GM18861 (cell line): ENCODE data around the gene FAM221A.
"Not testable (repeated sequence)": the region's sequence is repeated elsewhere in the genome, so short reads cannot be mapped to it uniquely, and the experiment has no call there.

ENCODE experiments used
- ATAC-seq: cut with Tn5 transposase; IDR thresholded peaks from one replicate; pipeline ENCODE4 v1.9.1; 2021; ENCODE audit not compliant: unreplicated experiment

Gene FAM221A

GRCh38 chr7:23679898-23680413 is at the start of gene FAM221A:
FAM221A (plus strand) TSS chr7:23680199; CDS start chr7:23680219, 20 bp downstream.
- ATAC-seq = peak; percentile 94

DNA sequence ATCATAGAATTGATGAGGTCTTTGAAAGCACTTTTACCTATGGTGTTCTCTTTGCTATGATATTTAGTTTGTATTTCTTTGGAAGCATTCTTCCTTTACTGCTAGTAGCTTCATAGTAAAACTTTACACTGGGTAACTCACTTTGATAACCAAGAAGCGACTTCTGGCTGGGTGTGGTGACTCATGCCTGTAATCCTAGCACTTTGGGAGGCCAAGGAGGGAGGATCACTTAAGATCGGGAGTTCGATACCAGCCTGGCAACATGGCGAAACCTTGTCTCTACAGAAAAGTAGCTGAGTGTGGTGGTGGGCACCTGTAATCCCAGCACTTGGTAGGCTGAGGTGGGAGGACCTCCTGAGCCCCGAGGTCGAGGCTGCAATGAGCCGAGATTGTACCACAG is 46.6 kb upstream of the FAM221A start:
- no peak for ATAC-seq

- no peak for ATAC-seq
Measured at GRCh38 chr7:23645822-23646221, 34.2 kb upstream of the FAM221A start.

DNA sequence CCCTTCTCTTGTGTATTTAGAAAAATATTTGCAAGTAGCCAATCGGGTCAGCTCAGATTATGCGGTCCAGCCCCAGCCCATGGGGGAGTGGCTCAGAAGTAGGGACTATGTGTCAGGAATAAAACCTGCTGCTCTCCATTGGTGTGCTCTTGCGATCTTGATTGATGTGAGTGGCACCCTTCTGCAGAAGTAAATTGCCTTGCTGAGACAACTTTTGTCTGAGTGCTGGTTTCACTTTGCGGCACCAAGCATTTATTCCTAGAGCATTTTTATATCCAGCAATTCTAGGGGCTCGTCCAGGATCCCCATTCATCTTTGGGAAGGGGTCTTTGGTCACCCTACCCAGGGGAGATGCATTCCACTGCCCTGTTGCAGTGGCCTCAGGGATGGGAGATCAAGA is 26.1 kb upstream of the FAM221A start:
- no peak for ATAC-seq

GRCh38 chr7:23654508-23654907 is 25.5 kb upstream of the FAM221A start:
- ATAC-seq = no peak

DNA sequence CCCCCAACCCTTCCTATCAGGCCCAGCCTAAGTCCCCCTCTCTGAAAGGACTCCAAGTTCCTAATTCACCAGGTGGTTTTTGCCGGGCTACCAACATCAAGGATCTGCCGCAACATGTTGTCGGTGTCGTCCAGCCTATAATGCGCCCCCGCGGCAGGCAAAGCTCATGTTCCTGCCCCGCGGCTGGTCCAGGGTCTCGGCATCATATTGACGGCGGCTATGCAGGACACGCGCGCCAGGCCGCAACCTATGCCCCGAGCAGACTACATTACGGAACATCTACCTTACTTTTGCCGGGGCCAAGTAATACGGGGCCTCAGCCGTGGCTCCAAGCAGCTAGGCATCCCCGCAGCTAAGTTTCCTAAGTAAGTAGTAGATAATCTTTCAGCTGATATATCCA is 24.6 kb upstream of the FAM221A start:
- ATAC-seq = no peak

- no peak for ATAC-seq
Measured at GRCh38 chr7:23658831-23659427, 21.1 kb upstream of the FAM221A start.

GRCh38 chr7:23661385-23661784 is 18.6 kb upstream of the FAM221A start:
- ATAC-seq = no peak

- no peak for ATAC-seq
Measured at GRCh38 chr7:23662124-23662983, 17.6 kb upstream of the FAM221A start.

- no peak for ATAC-seq
Measured at GRCh38 chr7:23662984-23663313, 17.1 kb upstream of the FAM221A start.

DNA sequence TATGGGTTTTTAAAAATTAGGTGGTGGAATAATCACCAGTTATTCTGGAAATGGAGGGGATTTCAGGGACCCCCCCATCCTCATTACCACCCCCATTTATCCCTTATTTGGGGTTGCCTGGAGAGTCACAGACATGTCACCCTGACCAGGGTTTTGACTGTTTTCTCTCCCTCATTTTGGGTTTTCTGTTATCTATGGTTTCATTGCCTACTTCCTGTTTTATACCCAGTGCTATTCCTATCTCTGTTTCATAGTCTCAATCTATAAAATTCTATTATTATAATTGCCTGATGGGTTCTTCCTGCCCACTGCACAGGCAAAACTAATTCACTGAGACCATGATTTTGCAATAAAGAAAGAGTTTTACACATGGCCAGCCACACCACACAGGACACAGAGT is 15.9 kb upstream of the FAM221A start:
- no peak for ATAC-seq

GRCh38 chr7:23672033-23672432 is 8.0 kb upstream of the FAM221A start:
- ATAC-seq = no peak

DNA sequence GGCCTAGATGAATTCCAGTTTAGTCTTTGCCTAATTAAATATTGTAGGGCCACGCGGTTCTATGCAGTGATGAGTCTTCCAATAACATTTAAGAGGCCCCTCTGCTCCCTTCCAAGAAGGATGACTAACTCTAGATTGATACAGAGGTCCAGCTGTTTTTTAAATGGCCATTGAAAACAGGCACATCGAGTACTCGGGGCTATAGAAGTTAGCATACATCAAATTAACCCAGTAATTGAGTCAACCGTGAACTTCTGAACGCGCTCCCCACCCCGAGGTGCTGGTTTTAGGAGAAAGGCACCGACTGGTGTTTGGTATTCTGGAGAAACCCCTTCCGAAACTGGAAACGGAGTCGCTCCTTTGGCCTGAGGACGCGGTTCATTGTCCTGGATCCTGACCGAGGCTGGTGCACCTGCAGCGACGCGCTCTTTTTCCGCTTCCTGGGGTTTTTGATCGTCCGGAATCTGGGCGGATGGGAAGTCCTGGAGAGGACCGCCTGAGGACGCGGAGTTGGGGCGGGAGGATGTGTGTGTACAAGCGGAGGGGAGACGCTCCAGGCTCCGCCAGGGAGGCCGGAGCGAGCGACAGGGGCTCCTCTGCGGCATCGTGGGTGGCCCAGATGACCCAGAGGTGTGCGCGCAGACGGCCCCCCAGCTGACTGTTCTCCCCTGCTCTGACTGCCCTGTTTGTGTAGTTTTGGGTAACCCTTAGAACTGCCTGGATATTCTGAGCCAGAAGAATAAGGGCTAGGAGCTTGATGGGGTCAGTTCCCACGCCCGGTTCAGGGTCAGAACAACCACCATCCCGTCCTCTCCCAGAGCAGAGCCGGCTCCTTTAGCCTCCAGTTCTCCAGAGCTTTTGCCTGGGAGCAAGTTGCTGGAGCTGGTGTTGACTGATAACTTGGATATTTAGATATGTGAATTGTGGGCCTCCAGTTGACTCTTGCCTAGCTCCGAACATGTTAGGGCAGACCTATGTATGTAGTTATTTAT is 711 bp downstream of the FAM221A start:
- no peak for ATAC-seq

DNA sequence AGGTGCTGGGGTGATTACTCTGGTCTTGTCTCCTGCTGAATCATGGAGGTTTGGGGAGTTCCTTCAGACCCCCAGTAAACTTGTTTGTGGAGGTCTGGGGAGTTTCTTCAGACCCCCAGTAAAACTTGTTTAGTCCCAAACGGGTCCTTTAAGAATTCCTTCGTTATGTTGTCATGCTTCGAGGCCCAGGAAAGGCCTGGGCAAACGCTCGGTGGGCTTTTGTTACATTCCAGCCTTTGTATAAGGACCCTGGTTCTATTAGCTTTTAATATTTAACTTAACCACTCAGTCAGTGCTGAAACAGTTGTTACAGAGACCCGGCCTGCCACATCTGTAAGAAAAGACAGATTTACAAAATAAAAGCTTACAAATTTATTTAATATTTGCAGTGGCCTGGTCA is 4.0 kb downstream of the FAM221A start:
- not testable (repeated sequence) for ATAC-seq

DNA sequence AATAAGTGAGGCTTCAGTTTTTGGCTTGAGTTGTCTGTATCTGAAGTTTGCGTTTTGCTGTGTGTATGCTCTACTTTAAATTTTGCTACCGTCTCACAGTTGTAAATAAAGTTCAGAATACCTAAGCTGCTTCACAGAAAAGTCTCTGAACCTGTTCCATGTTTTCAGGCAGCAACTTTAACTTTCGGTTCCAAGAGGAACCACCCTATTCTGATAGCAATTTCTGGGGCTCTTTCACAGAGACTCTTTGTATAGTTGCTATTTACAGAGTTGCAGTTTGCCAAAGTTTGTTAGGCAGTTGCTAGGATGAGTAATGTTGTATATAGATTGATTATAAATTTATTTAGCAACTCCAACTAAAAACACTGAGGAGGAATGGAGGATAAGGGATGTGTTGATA is 5.7 kb downstream of the FAM221A start:
- no peak for ATAC-seq

- no peak for ATAC-seq
Measured at GRCh38 chr7:23687011-23687410, 7.0 kb downstream of the FAM221A start.

DNA sequence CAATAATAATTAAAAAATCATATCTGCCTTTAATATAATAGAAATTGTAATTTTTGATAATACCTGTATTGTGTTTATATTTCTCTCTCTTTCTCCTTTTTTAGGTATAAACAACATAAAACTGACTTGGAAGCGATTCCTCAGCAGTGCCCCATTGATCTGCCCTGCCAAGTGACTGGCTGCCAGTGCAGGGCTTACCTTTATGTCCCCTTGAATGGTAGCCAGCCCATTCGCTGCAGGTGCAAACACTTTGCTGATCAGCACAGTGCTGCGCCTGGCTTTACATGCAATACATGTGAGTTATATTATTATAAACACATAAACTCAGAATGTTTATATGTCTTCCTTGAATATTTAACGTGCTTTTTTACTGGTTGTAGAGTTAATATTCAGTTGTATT is 9.2 kb downstream of the FAM221A start:
- ATAC-seq = no peak

- no peak for ATAC-seq
Measured at GRCh38 chr7:23691320-23691719, 11.3 kb downstream of the FAM221A start.

GRCh38 chr7:23693224-23693623 is 13.2 kb downstream of the FAM221A start:
- no peak for ATAC-seq

DNA sequence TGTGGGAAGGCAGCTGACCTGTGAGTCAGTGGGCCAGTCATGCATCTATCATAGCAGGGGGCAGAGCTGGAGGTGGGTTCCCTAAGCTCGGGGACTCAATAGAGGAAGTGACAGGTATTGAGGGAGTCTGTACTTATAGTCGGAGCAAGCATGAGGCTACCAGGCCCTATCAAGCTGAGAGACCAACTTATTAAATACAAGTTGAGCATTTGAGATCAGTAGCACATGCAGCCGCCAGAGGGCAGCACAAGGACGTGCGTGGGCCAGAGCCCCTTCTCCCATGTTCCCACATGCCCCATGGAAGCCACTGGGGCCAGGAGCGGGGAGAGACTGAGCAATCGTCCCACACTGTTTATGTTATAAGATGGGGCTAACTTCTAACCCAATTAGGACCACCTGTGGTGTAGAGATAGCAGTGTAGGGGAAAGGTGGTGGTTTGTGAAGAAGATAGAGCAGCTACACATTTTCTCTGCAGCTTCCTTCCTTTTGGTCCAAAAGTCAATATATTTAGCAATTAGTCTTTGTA is 17.0 kb downstream of the FAM221A start:
- ATAC-seq = no peak

DNA sequence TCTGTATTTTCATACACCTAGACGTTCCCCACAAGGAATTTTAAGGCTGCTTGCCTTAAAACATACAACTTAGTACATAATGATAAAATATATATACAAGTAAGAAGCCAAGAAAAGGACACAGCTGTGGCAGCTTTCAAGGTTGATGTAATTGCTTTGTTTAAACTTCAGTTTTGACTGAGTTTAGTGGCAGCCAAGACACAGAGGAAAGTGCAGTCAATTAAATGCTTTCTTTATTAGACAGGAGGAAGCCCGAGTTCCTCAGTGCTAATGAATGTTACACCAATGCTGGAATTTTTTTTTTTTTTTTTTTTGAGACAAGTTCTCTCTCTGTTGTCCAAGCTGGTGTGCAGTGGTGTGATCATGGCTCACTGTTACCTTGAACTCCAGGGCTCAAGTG is 18.8 kb downstream of the FAM221A start:
- no peak for ATAC-seq
